NCI-H1436 (cell line): ENCODE data around the gene SIVA1.
"Not testable (repeated sequence)": the region's sequence is repeated elsewhere in the genome, so short reads cannot be mapped to it uniquely, and the experiment has no call there.

Experiments
- DNase-seq: peaks from one replicate; lab custom pipeline; 2025; lab: John Stamatoyannopoulos, UW

SIVA1 gene

GRCh38 chr14:104734991-104735779 is 17.8 kb upstream of the SIVA1 start:
- DNase-seq, result no peak

- DNase-seq, result no peak
Measured at GRCh38 chr14:104735830-104736642, 16.9 kb upstream of the SIVA1 start.

- DNase-seq, result no peak
Measured at GRCh38 chr14:104738375-104739019, 14.4 kb upstream of the SIVA1 start.

- DNase-seq, result no peak
Measured at GRCh38 chr14:104739026-104739425, 13.9 kb upstream of the SIVA1 start.

- no peak for DNase-seq
Measured at GRCh38 chr14:104739546-104740516, 13.1 kb upstream of the SIVA1 start.

- DNase-seq, result no peak
Measured at GRCh38 chr14:104741108-104741802, 11.7 kb upstream of the SIVA1 start.

- DNase-seq, result no peak
Measured at GRCh38 chr14:104741803-104742251, 11.1 kb upstream of the SIVA1 start.

GRCh38 chr14:104742586-104743455 is 10.1 kb upstream of the SIVA1 start:
- no peak for DNase-seq

- no peak for DNase-seq
Measured at GRCh38 chr14:104743461-104744380, 9.2 kb upstream of the SIVA1 start.

- no peak for DNase-seq
Measured at GRCh38 chr14:104744484-104744883, 8.5 kb upstream of the SIVA1 start.

- no peak for DNase-seq
Measured at GRCh38 chr14:104745431-104745830, 7.5 kb upstream of the SIVA1 start.

- no peak for DNase-seq
Measured at GRCh38 chr14:104746071-104746545, 6.8 kb upstream of the SIVA1 start.

GRCh38 chr14:104746934-104747481 is 5.9 kb upstream of the SIVA1 start:
- no peak for DNase-seq

- no peak for DNase-seq
Measured at GRCh38 chr14:104747876-104748275, 5.1 kb upstream of the SIVA1 start.

GRCh38 chr14:104749111-104749649 is 3.8 kb upstream of the SIVA1 start:
- no peak for DNase-seq

GRCh38 chr14:104750056-104750752 is 2.7 kb upstream of the SIVA1 start:
- no peak for DNase-seq

GRCh38 chr14:104750753-104751057 is 2.2 kb upstream of the SIVA1 start:
- DNase-seq, result not testable (repeated sequence)
